Activated CD4-positive, CD25-positive, alpha-beta regulatory T cell treated with anti-CD3 and anti-CD28 coated beads, Interleukin-2, amount 50 U/mL, for 72 hours (primary cell): ENCODE results near the gene TRH.

Experiments
- DNase-seq: peaks from one replicate; pipeline ENCODE4 v3.0.0; 2021

The TRH gene

GRCh38 chr3:129974564-129974832, at the start of gene TRH:
TSS of gene TRH (plus strand) at chr3:129974720. CDS start at chr3:129975817, 1,097 bp downstream.
- DNase-seq, result no peak

DNA sequence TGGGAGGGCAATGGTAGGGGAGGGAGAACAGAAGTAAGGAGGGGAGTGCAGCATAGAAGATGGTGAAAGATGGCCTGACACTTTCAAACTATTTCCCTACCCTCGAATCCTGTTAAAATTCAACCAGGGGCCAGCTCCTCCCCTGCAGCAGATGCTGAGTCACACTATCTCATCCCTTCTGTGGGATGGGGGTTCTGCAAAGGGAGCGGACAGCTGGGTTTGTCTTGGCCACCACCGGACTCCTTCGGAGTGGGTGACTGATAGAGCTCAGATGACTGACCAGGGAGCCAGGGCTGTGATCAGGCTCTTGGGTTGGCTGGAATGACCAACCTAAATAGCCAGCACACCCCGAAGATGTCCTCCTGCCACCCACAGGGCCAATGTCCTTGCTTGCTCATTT, 47.4 kb upstream of the TRH start:
- no peak for DNase-seq

DNA sequence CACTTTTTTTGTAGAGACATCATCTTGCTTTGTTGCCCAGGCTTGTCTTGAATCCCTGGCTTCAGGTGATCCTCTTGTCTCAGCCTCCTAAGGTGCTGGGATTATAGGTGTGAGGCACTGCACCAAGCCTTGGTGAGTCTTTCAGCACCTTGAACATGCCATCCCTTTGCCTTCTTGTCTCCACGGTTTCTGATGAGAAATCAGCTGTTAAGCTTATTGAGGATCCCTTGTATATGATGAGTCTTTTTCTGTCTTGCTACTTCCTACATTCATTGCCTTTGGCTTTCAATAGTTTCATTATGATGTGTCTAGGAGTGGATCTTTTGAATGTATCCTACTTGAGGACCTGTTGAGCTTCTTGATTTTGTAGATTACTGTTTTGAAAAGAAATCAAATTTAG, 45.1 kb upstream of the TRH start:
- DNase-seq, result no peak

- no peak for DNase-seq
Observed at GRCh38 chr3:129933471-129933870, 41.0 kb upstream of the TRH start.

- no peak for DNase-seq
Observed at GRCh38 chr3:129934234-129935123, 40.0 kb upstream of the TRH start.

DNA sequence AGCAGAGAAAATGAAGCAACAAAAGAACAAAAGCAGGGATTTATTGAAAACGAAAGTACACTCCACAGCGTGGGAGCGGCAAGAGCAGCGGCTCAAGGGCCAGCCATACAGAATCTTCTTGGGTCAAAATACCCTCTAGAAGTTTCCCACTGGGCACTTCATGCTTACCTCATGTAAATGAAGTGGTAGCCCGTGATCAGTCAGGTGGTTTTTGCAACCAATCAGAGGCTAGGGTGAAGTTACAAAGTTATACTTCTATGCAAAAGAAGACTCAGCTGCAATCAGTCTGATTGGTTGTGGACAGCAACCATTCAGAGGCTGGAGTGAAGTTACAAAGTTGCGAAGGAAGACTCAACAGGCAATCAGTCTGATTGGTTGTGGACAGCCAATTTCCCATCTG, 37.8 kb upstream of the TRH start:
- no peak for DNase-seq

DNA sequence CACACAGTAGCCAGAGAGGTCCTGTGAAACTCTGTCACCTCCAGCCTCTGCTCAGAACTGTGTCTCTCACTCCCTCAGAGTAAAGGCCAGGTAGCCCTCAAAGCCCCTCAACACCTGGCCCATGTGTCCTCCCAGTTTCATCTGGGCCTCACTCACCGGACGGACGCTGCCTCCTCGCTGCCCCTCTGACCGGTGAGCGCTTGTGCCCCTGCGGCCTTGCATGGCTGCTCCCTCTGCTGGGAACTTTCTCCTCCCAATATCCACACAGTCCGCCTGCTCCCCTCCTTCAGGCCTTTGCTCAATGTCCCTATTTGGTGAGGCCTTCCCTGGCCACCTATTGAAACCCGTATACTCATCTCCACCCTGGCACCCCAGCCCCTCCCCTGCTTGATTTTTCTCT, 36.8 kb upstream of the TRH start:
- DNase-seq, result no peak

- DNase-seq, result no peak
Observed at GRCh38 chr3:129938140-129938930, 36.2 kb upstream of the TRH start.

DNA sequence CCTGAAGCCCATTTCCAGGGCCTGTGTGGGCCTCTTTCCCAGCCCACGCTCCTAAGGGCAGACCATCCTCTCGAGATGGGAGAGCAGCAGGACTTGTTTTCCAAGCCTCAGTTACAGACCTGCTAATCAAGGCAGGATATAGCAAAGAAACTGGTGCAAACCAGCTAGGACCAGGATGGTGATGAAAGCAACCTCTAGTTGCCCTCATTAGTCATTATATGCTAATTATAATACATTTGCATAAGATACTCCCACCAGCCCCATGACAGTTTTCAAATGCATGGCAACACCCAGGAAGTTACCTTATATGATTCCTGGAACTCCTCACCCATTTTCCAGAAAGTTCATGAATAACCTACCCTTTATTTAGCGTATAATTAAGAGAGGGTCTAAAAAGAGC, 34.4 kb upstream of the TRH start:
- DNase-seq, result no peak

DNA sequence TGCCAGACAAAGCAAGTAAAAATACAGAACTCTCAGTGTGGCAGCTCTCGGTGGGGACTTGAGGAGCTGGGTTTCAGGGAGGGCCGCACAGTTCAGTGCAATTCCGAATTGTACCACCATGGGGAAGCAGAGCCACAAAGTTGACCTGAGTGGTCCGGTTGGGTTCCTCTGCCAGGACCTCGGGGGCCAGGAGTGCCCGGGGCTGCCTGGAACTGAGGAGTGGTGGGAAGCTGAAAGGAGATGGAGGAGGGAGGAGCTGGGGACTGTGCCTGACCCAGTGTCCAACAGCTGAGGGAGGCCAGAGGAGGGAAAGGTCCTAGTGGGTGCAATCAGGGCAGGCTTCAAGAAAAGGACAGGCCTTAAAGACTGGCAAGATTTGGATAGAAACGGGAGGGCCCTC, 32.2 kb upstream of the TRH start:
- no peak for DNase-seq

- DNase-seq, result no peak
Observed at GRCh38 chr3:129943020-129943419, 31.5 kb upstream of the TRH start.

- DNase-seq, result no peak
Observed at GRCh38 chr3:129944709-129945108, 29.8 kb upstream of the TRH start.

GRCh38 chr3:129947538-129948240, 26.8 kb upstream of the TRH start:
- no peak for DNase-seq

DNA sequence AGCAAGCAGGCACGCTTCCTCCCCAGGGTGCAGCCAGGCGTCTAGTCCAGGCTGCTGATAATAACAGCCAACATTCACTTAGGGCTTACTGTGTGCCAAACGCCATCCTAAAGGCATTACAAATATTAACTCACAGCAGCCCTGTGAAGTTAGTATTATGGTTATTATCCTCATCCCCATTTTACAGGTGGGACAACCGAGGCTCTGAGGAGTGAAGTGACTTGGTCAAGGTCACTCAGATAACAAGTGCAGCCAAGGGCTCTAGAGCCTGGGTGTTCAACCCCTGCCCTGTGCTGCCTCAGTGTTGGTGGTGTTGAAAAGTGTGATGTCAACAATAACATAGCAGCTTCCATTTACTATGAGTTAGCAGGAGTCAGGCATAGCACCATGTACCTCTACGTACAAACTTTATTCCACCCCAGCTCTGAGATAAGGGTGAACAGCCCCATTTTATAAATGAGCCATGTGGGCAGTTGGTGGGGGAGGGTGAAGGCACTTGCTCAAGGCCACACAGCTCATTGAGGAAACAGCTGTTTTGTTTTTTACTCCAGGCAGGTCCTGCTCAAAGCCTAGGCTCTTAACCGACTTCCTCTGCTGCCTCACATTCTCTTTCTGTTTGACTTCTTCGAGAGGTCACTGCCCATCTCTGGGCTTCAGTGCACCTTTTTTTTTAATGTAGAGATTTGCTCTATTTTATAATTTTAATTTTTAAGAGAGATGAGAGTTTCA, 24.0 kb upstream of the TRH start:
- DNase-seq, result no peak

- no peak for DNase-seq
Observed at GRCh38 chr3:129952556-129953355, 21.8 kb upstream of the TRH start.

GRCh38 chr3:129953621-129954020, 20.9 kb upstream of the TRH start:
- no peak for DNase-seq

DNA sequence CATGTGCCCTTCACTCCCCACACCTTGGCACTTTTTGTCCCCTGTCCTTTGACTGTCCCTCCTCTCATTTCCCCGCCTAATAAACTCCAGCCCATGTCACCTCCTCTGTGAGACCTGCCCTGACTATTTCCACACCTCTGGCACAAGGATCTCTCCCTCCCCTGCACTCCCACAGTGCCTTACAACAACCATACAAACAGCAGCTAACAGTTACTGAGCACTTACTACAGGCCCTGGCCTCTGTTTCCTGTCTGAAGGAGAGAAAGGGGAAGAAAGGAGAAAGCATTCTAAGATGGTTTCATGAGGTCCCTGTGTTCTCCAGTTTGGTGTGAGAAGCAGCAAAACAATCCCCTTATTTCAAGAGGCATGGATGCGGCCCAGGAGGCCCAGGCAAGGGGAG, 20.0 kb upstream of the TRH start:
- DNase-seq, result no peak

GRCh38 chr3:129956936-129957335, 17.6 kb upstream of the TRH start:
- no peak for DNase-seq

DNA sequence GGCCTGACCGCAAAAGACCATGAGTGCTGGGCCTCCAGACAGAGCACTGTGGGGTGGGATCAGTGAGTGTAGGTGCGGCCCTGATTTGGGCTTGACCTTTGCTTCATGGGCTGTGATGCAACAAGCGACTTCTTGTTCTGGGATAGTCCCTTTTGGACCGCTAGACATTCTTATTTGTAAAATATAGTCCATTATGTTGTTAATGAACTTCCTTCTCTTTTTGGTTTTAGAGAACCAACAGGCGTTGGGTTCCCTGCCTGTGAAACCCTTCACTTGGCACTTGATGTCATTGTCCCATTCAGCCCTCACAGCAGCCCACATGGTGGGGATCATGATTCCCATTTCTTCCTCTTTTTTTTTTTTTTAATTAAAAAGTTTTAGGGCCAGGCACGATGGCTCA, 15.8 kb upstream of the TRH start:
- no peak for DNase-seq

DNA sequence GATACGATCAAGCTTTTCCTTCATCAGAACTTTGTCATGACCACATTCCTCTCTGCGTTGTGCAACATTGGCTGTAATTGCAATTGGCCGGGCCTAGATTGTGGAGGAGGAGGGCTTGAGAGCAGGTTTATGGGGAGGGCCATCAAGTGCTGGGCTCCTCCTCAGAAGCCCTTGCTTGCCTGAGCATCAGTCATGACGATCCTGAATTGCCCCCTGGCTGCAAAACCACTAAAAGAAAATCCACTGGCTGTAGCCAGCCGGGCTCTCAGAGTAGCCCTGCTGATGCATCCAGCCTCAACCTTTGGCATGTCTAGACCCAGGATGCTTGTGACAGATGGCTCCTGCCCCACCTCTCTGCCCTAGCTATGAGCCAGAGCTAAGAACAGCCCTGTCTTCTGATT, 13.4 kb upstream of the TRH start:
- no peak for DNase-seq

DNA sequence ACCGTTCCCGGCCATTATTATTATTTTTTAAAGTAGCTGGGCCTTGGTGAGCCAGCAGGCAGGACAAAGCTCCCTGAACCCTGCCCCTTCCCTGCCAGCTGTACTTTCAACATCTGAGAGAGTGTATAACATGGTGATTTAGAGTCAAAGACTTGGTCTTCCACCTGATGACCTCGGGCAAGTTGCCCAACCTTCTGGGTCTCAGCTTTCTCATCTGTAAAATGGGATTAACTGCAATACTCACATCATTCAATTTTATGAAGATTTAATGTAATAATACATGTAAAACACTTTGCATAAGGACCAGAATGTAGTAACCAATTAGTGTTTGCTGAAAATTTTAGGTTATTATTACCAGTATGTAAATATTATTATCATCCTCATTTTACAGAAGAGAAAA, 11.9 kb upstream of the TRH start:
- DNase-seq, result no peak

DNA sequence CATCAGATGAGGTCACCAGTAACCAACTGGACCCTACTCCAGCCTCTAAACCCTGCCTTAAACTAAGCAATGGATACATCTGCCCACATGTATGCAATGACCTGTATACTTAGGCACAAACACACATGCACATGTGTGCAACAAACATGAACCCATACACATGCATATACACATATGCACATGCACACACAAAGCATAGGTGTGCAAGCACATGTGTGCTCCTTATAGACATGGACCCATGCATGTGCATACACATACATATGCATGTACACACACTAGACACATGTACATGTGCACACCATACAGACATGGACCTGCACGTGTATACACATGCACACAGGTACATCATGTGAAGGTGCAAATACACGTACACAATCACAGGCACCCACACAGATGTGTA, 8.6 kb upstream of the TRH start:
- no peak for DNase-seq
